ENCODE results near the gene TNFRSF11A.

TNFRSF11A gene

GRCh38 chr18:62384610-62385097, 59.5 kb downstream of the TNFRSF11A start:
- no peak for DNase-seq (ENCODE audit: low spot score)

DNA sequence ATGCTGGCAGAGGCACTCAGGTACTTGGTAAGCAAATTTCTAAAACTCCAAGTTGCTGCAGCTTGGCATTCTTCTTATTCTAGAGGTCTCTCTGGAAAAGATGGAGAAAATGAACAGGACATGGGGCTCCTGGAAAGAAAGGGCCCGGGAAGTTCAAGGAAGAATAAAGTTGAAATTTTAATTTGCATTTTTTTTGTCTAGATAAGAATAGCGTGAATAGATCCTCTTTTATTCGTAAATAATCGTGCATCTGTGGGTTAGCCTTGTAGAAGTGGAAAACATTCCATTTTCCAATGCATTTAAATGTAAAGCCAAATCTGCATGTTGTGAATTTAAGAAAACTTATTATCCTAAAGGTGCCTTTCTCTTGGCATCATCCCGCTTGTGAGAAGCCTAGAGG, 61.0 kb downstream of the TNFRSF11A start:
- DNase-seq (ENCODE audit: low spot score): no peak

GRCh38 chr18:62386601-62387000, 61.5 kb downstream of the TNFRSF11A start:
- DNase-seq (ENCODE audit: low spot score): no peak

- DNase-seq (ENCODE audit: low spot score): no peak
Measured at GRCh38 chr18:62387257-62387656, 62.1 kb downstream of the TNFRSF11A start.

- DNase-seq (ENCODE audit: low spot score): no peak
Measured at GRCh38 chr18:62388855-62389760, 64.0 kb downstream of the TNFRSF11A start.

GRCh38 chr18:62389761-62390481, 64.8 kb downstream of the TNFRSF11A start:
- DNase-seq (ENCODE audit: low spot score): no peak

DNA sequence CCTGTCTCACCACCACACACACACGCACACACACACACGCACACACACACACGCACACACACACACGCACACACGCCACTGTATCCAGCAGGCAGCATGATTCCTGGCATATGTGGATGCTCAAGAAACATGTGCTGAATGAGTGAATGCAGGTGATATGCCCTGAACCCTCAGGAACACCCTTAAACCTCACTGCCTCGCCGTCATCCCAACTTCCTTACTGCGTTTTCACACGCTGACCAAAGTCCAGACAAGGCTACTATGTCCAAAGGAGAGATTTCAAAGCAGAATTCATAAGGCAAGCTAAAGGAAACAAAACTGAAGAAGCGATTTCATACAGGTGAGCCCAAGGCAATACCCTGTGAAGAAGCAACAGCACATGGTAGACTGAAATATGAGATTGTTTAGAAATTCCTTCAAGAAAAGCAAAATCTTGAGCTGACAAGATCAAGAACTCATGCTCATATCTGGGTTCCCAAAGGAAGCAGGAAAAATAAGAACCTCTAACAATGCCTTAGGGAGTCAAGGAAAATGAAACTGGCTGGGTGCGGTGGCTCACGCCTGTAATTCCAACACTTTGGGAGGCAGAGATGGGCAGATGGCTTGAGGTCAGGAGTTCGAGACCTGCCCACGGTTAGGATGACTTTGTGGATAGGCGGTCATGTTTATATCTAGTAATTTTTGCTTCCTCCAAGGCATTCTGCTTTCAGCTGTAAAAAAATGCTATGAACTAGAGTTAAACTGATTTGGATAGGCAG, 69.1 kb downstream of the TNFRSF11A start:
- DNase-seq (ENCODE audit: low spot score): no peak

- no peak for DNase-seq (ENCODE audit: low spot score)
Measured at GRCh38 chr18:62396381-62396780, 71.3 kb downstream of the TNFRSF11A start.

- no peak for DNase-seq (ENCODE audit: low spot score)
Measured at GRCh38 chr18:62396967-62397366, 71.9 kb downstream of the TNFRSF11A start.

DNA sequence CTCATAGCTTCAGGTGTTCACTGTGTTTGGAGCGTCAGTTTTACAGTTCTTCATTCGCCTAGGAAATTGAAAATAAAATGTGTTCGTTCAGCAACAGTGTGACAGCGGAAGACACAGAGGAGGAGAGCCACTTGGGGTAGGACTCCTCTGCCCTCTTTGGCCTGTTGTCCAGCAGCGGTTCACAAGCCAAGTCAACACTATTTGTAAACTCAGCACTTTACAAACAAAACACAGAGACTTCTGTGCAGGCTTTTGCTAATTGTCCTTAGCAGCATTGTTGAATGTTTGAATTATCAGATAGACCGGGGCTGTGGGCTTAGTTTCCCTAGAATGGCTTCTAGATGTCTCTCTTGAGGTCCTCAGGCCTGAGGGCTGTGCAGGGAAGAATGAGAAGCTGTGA, 73.2 kb downstream of the TNFRSF11A start:
- DNase-seq (ENCODE audit: low spot score): no peak

DNA sequence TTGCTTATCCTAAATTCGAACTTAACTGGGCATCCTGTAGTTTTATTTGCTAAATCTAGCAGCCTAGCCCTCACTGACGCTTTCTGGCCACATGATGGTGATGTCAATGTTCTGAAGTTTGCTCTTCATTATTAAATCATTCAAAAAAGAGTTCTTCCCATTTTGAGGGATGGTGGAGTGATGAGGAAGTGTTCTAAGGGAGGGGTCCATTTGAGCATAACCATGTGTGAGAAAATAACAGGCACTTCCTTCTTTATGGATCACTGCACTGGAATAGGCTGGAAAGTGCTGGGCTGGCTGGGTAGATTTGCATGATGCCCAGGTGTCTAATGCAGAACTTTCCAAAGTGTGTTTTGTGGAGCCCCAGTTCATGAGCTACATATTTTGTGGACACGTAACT, 74.2 kb downstream of the TNFRSF11A start:
- no peak for DNase-seq (ENCODE audit: low spot score)

DNA sequence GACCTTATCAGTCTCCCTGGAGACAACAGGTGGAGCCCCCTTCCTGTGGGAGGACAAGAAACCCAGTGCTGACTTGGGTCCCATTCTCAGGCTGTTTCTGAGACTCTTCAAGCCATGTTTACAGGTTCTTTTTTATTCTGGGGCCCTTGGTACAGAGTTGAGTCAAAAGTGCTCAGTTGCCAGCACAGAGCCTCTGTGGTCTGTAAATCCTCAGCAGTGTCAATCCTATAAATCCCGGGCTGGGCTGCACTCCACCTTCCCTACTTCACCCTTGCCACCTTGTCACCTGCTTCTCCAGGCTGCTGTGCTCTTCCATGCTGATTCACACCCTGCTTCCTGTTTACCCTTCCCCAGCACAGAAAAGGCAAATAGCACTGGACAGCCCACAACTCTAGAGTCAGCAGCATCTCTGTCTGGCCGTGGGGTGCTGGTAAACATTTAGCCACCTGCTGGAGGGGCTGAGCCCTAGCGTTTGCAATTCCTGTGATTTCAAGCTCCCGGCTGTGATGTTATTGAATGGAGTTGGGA, 74.7 kb downstream of the TNFRSF11A start:
- peak; percentile 36 for DNase-seq (ENCODE audit: low spot score)

GRCh38 chr18:62400916-62401315, 75.8 kb downstream of the TNFRSF11A start:
- DNase-seq (ENCODE audit: low spot score): no peak

DNA sequence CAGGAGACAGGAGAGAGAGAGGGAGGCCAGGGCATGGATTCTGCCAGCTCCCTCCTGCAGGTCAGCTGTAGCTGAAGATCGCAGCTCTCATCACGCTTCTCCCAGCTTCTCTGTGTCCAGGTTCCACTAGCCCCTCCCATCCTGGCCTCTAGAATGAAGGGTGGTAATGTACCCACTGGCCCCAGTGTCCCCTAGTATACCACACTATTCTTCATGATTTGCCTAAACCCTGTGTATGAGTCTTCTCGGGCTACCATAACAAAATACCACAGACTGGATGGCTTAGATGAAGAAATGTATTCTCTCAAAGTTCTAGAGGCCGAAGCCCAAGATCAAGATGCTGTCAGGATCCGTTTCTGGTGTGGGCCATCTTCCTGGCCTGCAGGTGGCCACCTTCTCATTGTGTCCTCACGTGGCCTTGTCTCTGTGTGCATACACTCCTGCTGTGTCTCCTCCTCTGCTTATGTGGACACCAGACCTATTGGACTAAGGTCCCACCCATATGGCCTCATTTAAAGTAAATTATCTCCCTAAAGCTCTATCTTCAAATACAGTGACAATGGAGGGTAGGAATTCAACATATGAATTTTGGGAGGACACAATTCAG, 77.3 kb downstream of the TNFRSF11A start:
- no peak for DNase-seq (ENCODE audit: low spot score)

DNA sequence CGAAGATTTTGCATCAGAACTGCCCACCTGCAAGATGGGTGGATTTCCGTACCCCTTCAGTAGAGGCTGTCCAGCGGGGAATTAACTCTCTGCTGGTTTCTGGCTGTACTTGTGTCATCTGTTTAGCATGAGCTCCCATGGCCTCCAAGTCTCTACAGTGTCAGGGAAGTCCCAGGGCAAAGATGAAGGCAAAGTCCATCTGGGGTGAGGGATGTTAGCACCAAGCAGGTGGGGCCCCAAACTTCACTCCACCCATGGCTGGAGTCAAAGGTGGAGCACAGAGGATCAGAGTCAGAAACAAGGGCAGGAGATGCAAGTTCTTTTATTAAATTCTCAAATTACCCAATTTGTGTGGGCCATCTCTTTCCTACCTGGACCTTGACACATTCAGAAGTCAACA, 78.0 kb downstream of the TNFRSF11A start:
- no peak for DNase-seq (ENCODE audit: low spot score)

- no peak for DNase-seq (ENCODE audit: low spot score)
Measured at GRCh38 chr18:62404881-62405280, 79.8 kb downstream of the TNFRSF11A start.

DNA sequence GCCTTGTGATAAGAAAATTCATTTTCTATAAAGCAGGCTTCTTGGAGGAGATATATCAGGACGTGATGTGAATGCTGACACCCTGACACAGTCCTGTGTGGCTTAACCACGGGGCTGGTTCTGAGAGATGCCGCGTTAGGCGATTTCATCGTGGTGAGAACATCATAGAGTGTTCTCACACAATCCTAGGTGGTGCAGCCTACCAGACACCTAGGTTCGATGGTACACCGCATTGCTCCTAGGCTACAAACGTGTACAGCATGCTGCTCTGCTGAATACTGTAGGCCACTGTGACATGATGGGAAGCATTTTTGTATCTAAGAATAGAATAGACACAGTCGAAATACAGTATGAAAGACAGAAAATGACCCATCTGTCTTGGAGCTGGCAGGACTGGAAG, 82.5 kb downstream of the TNFRSF11A start:
- DNase-seq (ENCODE audit: low spot score): no peak

- no peak for DNase-seq (ENCODE audit: low spot score)
Measured at GRCh38 chr18:62409821-62410220, 84.7 kb downstream of the TNFRSF11A start.

DNA sequence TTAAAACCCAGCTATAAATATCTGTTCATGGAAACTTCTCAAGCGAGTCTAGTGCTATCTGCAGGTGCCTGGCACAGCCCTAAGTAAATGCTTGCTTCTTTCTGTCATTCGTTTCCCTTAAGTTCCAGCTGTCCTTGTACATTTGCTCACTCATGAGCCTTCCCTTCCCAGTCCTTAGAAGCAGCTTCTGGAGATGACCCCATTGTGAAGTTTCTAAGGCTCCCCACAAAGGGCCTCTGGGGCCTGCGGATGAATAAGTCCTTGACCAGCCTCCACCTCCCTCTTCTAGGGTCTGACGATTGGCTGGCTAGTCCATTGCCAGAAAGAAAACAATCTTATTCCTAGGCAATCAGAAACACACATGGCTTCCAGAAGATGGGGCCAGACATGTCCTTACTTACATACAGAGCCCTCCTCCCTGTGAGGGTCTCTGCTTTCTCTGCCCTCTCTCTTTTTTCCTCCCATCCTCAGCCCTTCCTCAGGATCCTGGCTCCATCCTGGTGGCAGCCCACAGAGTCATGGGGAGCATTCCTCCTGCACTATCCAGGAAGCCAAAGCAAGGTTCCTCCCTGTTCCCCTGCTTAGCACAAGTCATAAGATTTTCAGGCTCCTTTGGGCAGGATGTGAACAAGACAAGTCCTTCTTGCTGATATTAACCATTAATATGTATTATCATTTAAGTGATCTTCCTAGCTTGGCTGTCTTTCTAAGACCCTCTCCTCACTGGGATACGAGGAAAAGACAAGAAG, 87.3 kb downstream of the TNFRSF11A start:
- no peak for DNase-seq (ENCODE audit: low spot score)

GRCh38 chr18:62413206-62413605, 88.1 kb downstream of the TNFRSF11A start:
- DNase-seq (ENCODE audit: low spot score): no peak

DNA sequence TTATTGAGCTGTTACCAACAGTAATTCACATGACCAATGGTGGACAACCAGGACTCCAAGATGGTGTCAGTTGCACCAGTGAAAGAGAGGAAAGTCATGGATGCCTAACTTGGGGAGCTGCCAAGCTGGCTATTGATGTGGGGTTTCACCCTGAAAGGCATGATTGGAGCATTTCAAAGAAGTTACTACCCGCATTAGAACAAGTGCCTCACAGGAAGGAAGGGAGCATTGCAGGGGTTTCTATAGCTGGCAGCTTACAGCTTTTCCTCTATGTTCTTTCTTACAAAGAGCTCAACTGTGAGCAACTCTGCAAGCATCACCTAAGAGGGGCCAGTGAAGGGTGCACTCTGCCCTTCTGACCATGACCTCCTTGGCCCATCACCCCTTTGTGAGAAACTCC, 93.1 kb downstream of the TNFRSF11A start:
- DNase-seq (ENCODE audit: low spot score): no peak
